Activated CD8-positive, alpha-beta memory T cell treated with anti-CD3 and anti-CD28 coated beads for 4 hours (primary cell): Measurements from ENCODE around the gene SLC16A7.

Experiments
- DNase-seq, 2 donors: peaks; one replicate each; pipeline ENCODE4 v3.0.0-alpha.2; 2020; ENCODE audit warnings: low read depth in 2 of 2

SLC16A7 gene

DNA sequence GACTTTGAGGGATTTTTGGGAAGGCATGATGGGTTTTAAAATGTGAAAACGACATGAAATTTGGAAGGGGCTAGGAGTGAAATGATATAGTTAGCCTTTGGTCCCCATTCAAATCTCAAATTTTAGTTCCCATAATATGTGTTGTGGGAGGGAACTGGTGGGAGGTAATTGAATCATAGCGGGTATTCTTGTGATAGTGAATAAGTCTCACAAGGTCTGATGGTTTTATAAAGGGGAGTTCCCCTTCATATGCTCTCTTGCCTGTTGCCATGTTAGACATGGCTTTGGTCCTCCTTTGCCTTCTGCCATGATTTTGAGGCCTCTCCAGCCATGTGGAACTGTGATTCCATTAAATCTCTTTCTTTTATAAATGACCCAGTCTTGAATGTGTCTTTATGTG is 72.8 kb downstream of the SLC16A7 start:
- no peak for DNase-seq

DNA sequence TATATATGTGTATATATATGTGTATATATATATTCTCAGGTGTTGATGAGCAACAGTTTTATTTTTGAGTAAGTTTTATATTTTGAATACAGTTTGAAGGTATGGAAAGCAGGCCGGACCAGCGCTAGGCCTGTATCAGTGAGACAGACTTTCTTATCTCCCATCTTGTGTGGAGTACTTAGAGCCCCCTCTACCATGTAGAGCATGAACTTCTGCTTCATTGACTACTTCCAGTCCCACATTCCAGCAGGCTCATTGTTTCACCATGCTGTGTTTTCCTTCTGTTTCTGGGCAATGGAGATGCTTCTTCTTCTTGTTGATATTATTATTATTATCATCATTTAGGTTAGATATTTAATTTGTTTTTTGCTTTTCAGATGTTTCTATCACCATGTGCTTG is 76.4 kb downstream of the SLC16A7 start:
- DNase-seq, result no peak

DNA sequence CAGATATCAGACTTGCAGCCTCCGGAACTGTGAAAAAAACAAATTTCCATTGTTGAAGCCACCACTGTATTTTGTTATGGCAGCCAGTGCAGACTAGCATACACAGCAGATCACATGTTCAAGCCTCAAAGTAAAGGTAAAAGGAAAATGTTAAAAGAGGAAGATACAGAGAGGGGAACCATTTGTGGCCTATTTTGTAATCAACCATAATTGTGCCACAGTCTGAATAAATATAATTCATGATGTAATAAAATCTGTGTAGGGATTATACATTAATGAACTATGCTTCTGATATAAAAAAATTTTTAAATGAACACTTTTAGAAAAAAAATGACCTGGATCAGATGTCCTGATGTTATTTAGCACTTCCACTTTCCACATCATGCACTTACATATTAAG is 79.6 kb downstream of the SLC16A7 start:
- DNase-seq, result no peak

- no peak for DNase-seq
Observed at GRCh38 chr12:59677857-59678256, 82.0 kb downstream of the SLC16A7 start.

DNA sequence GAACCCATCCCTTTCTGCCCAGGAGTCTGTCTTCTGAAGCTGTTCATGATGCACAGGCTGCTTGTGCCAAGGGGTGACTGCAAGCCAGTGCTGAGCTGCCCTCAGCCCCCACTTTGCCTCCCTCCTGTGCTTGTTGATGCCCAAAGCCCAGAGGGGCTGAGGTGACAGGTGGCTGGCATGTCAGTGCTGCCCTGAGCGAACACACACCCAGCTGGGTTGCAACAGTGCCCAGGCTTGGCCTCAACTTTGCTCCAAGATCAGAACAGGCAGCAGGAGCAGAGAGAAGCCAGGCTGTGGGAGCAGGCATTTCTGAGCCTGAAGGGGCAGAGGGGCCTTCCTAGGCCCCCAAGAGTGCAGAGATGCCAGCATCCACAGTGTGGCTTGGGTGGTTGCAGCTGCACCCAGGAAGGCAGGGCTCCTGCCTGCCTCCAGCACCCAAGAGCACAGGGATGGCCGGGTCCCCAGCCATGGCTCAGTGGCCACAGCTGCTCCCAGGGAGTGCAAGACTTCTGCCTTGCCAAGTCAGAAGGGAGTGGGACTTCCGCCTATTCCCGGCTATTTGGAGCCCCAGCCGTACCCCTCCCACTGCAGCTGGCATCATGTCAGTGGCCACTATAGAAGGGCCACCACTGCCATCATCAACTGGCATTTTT is 83.1 kb downstream of the SLC16A7 start:
- no peak for DNase-seq

GRCh38 chr12:59689776-59690175 is 93.9 kb downstream of the SLC16A7 start:
- DNase-seq, result no peak

GRCh38 chr12:59695379-59695778 is 99.5 kb downstream of the SLC16A7 start:
- no peak for DNase-seq

DNA sequence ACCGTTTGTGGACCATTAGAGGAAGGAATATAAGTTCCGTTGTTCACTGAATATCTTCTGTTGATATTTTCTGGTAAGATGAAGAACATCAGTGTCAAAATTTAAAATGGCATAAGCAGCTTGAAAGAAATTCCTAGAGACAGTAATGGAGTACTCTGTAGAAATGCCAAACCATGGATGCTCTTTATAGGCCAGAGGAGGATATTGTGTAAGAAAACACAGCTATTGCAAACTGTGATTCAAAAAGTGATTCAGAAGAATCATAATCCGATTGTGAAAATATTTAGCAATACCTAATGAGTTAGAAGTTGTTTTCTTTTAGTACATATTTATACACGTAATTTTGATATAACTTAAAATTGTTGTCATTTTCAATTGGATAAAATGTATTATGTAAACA is 102.8 kb downstream of the SLC16A7 start:
- no peak for DNase-seq

DNA sequence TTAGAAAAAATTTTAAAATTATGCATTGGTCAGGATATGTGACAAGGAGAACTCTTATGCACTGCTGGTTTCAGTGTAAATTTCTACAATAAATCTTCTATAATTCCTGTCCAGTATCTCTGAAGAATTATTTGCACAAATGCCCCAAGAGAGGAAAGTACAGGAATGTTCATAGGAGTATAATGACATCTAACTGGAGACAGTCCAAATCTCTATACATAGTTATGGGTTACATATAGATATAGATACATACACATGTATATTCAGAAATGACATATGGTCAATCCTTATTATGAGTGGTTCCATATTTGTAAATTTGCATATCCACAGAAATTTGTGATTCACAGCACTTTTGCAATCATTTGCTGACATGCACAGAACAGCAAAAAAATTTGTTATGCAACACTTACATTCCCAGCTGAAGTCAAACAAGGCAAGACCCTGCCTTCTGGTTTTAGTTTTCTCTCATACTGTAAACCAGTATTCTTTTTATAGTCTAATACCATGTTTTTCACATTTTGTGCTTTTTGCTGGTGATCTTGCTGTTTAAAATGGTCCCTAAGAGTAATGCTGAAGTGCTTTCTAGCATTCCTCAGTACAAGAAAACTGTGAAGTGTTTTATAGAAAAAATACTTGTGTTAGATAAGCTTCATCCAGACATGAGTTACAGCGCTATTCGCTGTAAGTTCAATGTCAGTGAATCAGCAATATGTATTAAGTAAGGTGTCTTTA is 103.8 kb downstream of the SLC16A7 start:
- no peak for DNase-seq

- no peak for DNase-seq
Observed at GRCh38 chr12:59700153-59700450, 104.3 kb downstream of the SLC16A7 start.

DNA sequence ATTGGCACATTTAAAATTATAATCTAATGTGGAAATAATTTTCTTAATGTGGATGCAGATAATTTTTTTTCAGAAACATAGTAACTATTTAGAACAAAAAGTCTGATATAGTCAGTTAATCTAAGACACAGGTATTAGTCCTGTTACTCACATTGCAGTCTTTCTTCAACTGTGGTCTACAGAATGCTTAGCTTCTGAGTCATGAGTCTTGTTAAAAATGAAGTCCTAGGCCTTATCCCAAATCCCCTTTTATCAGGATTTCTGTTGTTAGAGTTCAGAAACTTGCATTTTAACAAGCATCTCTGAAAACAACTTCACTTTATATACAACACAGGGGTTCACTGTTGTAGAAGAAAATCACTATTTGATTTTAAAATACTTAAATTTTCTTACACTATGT is 112.2 kb downstream of the SLC16A7 start:
- no peak for DNase-seq

- no peak for DNase-seq
Observed at GRCh38 chr12:59708484-59708883, 112.7 kb downstream of the SLC16A7 start.

GRCh38 chr12:59710004-59710628 is 114.3 kb downstream of the SLC16A7 start:
- no peak for DNase-seq

- no peak for DNase-seq
Observed at GRCh38 chr12:59710964-59711363, 115.1 kb downstream of the SLC16A7 start.

DNA sequence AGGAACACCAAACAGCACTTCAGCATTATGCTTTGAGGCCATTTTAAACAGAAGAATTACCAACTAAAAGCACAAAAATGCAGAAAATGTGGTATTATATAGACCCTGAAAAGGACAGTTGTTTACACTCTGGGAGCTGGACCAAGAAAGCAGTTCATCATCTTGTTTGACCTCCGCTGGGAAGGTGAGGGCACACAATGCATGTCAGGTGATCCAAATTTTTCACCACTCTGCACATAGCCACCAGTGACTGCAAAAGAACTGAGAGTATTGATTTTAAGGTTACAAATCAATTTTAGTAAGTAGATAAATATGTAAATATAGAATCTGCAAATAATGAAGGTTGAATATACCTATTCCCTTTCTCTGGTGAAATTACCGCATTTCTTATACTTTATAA is 119.6 kb downstream of the SLC16A7 start:
- no peak for DNase-seq

DNA sequence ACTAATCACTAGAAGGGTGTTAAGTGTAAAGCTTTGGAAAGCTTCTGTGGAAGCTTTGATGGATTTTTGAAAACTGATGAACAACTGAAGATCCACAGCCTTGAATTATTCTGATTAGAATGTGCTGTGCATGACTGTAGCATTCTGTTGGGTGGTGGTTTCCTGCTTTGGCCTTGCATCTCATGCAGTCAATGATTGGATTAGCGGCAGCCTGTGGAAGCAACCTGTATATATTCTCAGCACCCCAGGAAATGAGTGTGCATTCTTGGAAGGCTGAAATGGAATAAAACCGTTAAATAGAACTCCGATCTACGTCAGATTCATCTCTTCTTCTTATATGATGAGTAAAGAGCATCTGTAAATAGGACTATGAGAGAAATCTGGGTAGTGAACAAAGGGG is 120.2 kb downstream of the SLC16A7 start:
- no peak for DNase-seq

DNA sequence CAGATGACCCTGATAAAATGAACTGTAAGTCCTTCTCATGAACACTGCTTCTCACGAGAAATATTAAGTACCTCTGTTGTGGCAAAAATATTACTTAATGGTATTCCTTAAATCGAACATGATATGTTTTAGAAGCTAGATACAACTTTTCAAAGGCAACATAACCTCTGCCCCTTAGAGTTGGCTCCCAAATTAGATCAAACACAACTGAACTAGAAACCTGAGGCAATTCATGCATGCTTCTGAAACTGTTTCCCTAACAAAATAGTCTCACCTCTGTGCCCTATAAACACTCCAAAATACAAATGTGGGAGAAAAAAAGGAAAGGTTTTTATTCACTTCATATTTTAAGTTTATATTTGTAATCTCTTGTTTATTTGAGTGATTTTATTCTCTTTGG is 121.6 kb downstream of the SLC16A7 start:
- DNase-seq, result no peak

- no peak for DNase-seq
Observed at GRCh38 chr12:59719701-59720100, 123.9 kb downstream of the SLC16A7 start.

- DNase-seq, result no peak
Observed at GRCh38 chr12:59723520-59723919, 127.7 kb downstream of the SLC16A7 start.

DNA sequence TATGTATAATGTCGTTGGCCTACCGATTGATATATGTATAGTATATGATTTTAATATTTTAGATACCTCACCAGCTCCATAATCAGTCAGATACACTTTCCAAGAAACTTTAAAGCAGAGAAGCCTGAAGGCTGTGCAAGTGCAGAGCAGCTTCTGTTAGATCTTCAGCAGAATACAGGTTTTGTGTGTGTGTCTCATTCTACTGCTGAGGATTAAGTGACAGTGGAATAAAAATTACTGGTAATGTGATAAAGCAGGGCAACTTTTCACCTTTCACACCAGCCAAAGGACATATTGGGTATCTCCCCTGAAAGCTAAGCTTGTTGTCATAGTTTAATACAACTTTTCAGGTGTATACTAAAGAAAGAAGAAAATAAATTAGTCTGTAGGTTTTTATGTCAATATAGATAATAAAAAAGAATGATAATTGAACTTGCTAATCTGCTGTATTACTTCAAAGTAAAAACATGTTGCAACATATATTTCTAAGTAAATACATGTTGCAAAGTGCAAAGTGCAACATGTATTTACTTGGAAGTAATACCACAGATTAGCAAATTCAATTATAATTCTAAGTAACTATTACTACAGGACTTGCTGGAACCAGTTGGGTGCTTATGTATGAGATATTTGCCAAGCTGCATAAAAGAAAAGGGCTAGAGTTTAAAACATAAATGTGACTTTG is 128.3 kb downstream of the SLC16A7 start:
- DNase-seq, result no peak

DNA sequence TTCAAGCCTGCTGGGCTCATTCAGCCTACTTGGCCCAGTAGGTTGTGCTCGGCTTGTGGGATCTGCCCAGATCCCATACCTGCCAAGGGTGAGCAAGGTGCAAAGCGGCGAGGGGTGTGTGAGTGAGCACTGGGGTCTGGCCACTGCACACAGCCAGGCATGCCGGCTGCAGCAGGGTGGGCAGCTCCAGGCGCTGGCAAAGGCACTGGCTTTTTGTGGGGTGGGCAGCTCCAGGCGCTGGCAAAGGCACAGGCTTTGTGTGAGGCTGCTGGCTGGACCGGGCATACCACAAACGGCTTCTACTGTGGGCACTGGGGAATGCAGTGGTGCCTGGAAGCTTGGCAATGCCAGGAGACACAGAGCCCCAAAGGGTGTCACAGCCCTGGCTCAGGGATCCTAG is 137.4 kb downstream of the SLC16A7 start:
- no peak for DNase-seq

DNA sequence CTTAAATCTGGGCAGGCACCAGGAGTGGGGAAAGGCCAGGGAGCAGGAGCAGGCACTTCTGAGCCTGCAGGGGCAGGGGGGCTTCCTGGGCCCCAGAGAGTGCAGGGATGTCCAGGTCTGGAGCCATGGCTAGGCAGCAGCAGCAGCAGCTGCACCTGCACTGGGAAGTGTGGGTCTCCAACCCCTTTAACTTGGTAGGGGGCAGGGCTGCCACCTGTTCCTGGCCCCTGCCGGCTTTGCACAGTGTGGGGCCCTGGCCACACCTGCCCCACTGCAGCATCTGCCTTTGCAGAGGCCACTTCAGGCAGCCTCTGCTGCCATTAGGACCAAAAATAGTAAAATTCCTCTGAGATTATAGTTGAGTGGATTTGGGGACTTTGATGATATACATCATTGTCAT is 138.5 kb downstream of the SLC16A7 start:
- DNase-seq, result no peak

GRCh38 chr12:59735231-59735630 is 139.4 kb downstream of the SLC16A7 start:
- no peak for DNase-seq
